GM23338 (cell line): ENCODE data around the gene ETNK1. TPM values are rescaled to one million over a fixed set of nuclear protein-coding genes. Genes with fewer than 3 reads are reported as not detected.

Source experiments
- ATAC-seq: fragments of 200-7000 bp; cut with Tn5 transposase; 3 replicates; pipeline ENCODE4 v1.9.1; 2020
- DNase-seq: peaks from one replicate; pipeline ENCODE4 v3.0.0-alpha.2; 2015; ENCODE audit warnings: low spot score
- H2AFZ ChIP-seq: fragments of 200-600 bp; sonication (generic); 2 replicates; pipeline ENCODE4 v1.8.0; 2016; ENCODE audit warnings: antibody characterized with exemption, mild to moderate bottlenecking, moderate library complexity
- H3F3A ChIP-seq: fragments of 200-600 bp; sonication (generic); replicated peaks from 2 replicates; pipeline ENCODE4 v1.8.0; 2017; ENCODE audit warnings: antibody characterized with exemption, mixed run types, low read depth
- H3K27ac ChIP-seq: fragments of 200-600 bp; sonication (generic); 2 replicates; pipeline ENCODE4 v1.6.1; 2016; ENCODE audit warnings: low read depth
- H3K27me3 ChIP-seq: fragments of 200-600 bp; sonication (generic); 2 replicates; pipeline ENCODE4 v1.8.0; 2016; ENCODE audit warnings: mild to moderate bottlenecking, mixed run types, moderate library complexity; ENCODE audit not compliant: insufficient read depth
- H3K36me3 ChIP-seq: fragments of 200-600 bp; sonication (generic); 2 replicates; pipeline ENCODE4 v1.8.0; 2016; ENCODE audit warnings: mild to moderate bottlenecking; ENCODE audit not compliant: insufficient read depth
- H3K4me1 ChIP-seq: fragments of 200-600 bp; sonication (generic); 2 replicates; pipeline ENCODE4 v1.8.0; 2016; ENCODE audit warnings: mild to moderate bottlenecking, moderate library complexity; ENCODE audit not compliant: insufficient read depth
- H3K4me2 ChIP-seq: fragments of 200-600 bp; sonication (generic); 2 replicates; pipeline ENCODE4 v1.7.1; 2017; ENCODE audit warnings: mixed run types
- H3K4me3 ChIP-seq: fragments of 200-600 bp; sonication (generic); 2 replicates; pipeline ENCODE4 v1.6.1; 2016; ENCODE audit warnings: mixed run types
- H3K79me2 ChIP-seq: fragments of 200-600 bp; sonication (generic); replicated peaks from 2 replicates; pipeline ENCODE4 v1.8.0; 2017; ENCODE audit warnings: mild to moderate bottlenecking; ENCODE audit not compliant: insufficient read depth
- H3K9me2 ChIP-seq: fragments of 200-600 bp; sonication (generic); 2 replicates; pipeline ENCODE4 v1.8.0; 2017; ENCODE audit not compliant: insufficient read depth
- H4K20me1 ChIP-seq: fragments of 200-600 bp; sonication (generic); replicated peaks from 2 replicates; pipeline ENCODE4 v1.8.0; 2017; ENCODE audit warnings: mild to moderate bottlenecking; ENCODE audit not compliant: insufficient read depth
- H3K27ac Mint-ChIP-seq: 2 replicates; pipeline ENCODE4 v1.8.0; 2020; ENCODE audit warnings: inconsistent platforms, mild to moderate bottlenecking, moderate library complexity, mixed read lengths
- H3K27me3 Mint-ChIP-seq: 3 replicates; pipeline ENCODE4 v1.8.0; 2022; ENCODE audit warnings: low read depth, mild to moderate bottlenecking, moderate library complexity, mixed read lengths, inconsistent platforms; ENCODE audit not compliant: insufficient read depth, poor library complexity
- H3K36me3 Mint-ChIP-seq: 3 replicates; pipeline ENCODE4 v1.8.0; 2021; ENCODE audit warnings: low read depth, mild to moderate bottlenecking, inconsistent platforms, moderate library complexity, mixed read lengths
- H3K4me1 Mint-ChIP-seq: 3 replicates; pipeline ENCODE4 v1.8.0; 2020; ENCODE audit warnings: mild to moderate bottlenecking, inconsistent platforms, mixed read lengths
- H3K4me3 Mint-ChIP-seq: 3 replicates; pipeline ENCODE4 v1.8.0; 2021; ENCODE audit warnings: moderate library complexity, mild to moderate bottlenecking, inconsistent platforms, mixed read lengths
- H3K9me3 Mint-ChIP-seq: 3 replicates; pipeline ENCODE4 v1.8.0; 2020; ENCODE audit warnings: moderate library complexity, mild to moderate bottlenecking, inconsistent platforms, mixed read lengths
- CREB1 ChIP-seq: fragments of 250-450 bp; sonication (Bioruptor Pico); IDR thresholded peaks from 2 replicates; pipeline ENCODE4 v1.5.0; 2020; ENCODE audit warnings: low read depth, mild to moderate bottlenecking, moderate library complexity
- EZH2 ChIP-seq: fragments of 200-600 bp; sonication (generic); IDR thresholded peaks from one replicate; pipeline ENCODE4 v1.8.0; 2017; ENCODE audit warnings: antibody characterized with exemption, mild to moderate bottlenecking, low read depth; ENCODE audit not compliant: unreplicated experiment
- EZH2phosphoT487 ChIP-seq: fragments of 200-600 bp; sonication (generic); IDR thresholded peaks from one replicate; pipeline ENCODE4 v1.8.1; 2018; ENCODE audit warnings: antibody characterized with exemption; ENCODE audit not compliant: unreplicated experiment
- JUNB ChIP-seq: IDR thresholded peaks from one replicate; pipeline ENCODE4 v1.6.1; 2016; ENCODE audit warnings: antibody characterized with exemption; ENCODE audit not compliant: unreplicated experiment
- POLR2AphosphoS5 ChIP-seq: IDR thresholded peaks from 2 replicates; pipeline ENCODE4 v1.6.1; 2016; ENCODE audit warnings: antibody characterized with exemption, low read depth
- STAT1 ChIP-seq: IDR thresholded peaks from one replicate; pipeline ENCODE4 v1.6.1; 2016; ENCODE audit warnings: antibody characterized with exemption; ENCODE audit not compliant: unreplicated experiment
- ZNF114 ChIP-seq: fragments of 250-450 bp; sonication (Bioruptor Pico); IDR thresholded peaks from 2 replicates; pipeline ENCODE4 v1.5.0; 2020; ENCODE audit warnings: mild to moderate bottlenecking, moderate library complexity
- ZNF462 ChIP-seq: fragments of 250-450 bp; sonication (Bioruptor Pico); IDR thresholded peaks from 2 replicates; pipeline ENCODE4 v1.5.0; 2020; ENCODE audit warnings: mild to moderate bottlenecking, moderate library complexity
- polyA plus RNA-seq: library from polyadenylated mRNA; unstranded; fragments of >200 nt; fragmentation: Nextera tagmentation; extraction: Ambion mirVana; gene quantifications from 2 replicates; pipeline ENCODE4 v1.2.1, GENCODE V29; 2016
- total RNA-seq: library from RNA; depleted of rRNA; stranded (reverse); fragments of >200 nt; shearing (Covaris generic); gene quantifications from 2 replicates; pipeline ENCODE4 v1.2.3, GENCODE V29; 2014
- TF ChIP-seq, protein P1 (sequence below): IDR thresholded peaks from 2 replicates; pipeline ENCODE4 v1.6.1; 2016; ENCODE audit warnings: antibody characterized with exemption
- TF ChIP-seq, protein P2 (sequence below): IDR thresholded peaks from one replicate; pipeline ENCODE4 v1.6.1; 2018; ENCODE audit warnings: antibody characterized with exemption; ENCODE audit not compliant: unreplicated experiment
- TF ChIP-seq, protein P3 (sequence below), 2 experiments: fragments of 200-600 bp in 1 of 2; sonication (generic) in 1 of 2; conservative IDR thresholded peaks; 2 replicates each; pipeline versions ENCODE4 v1.5.1 to v1.6.1; 2016 to 2017; ENCODE audit warnings: antibody characterized with exemption in 2 of 2, low read depth in 2 of 2, mild to moderate bottlenecking in 2 of 2, moderate library complexity in 1 of 2

Gene ETNK1
- total and polyA plus RNA-seq, 2 experiments from 2014 or later = 41.9 to 101 TPM

- TF ChIP-seq, protein P1, sequence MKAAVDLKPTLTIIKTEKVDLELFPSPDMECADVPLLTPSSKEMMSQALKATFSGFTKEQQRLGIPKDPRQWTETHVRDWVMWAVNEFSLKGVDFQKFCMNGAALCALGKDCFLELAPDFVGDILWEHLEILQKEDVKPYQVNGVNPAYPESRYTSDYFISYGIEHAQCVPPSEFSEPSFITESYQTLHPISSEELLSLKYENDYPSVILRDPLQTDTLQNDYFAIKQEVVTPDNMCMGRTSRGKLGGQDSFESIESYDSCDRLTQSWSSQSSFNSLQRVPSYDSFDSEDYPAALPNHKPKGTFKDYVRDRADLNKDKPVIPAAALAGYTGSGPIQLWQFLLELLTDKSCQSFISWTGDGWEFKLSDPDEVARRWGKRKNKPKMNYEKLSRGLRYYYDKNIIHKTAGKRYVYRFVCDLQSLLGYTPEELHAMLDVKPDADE = no peak
Observed at GRCh38 chr12:22656831-22657230, 31.9 kb downstream of the ETNK1 start (continued).

DNA sequence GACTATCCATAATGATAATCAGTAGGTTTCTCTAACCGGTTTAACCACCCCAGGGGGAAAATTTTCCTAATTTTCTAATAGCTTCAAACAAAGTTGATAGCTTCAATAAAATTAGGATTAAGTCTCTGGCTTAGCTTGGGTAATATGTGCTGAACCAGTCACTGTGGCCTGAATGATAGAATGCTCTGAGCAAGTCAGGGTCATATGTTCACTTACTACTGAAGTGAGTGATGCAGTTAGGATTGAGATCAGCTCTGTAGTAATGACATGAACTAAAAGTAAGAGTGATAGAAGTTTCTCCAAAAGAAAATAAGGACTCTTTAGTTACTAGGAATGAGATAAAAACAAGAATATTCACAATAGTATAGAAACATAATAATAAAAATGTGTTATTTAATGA lies 32.6 kb downstream of the ETNK1 start:
- Histone ChIP-seq H3K79me2 (peaks cover 48% of the 10 kb centered on the region), H2AFZ (no peak overlapping the region), H3K9me2 (no peaks in the 10 kb centered on the region), H3F3A (no peaks in the 10 kb centered on the region), H4K20me1 (peaks cover 20% of the 10 kb centered on the region; the same call in 1 of the 2 replicates), H3K27ac (no peak overlapping the region), H3K4me3 (no peak overlapping the region), H3K36me3 (peaks cover 4% of the 10 kb centered on the region; the same call in 1 of the 2 replicates), H3K4me1 (peaks cover 2% of the 10 kb centered on the region; the same call in 1 of the 2 replicates), H3K27me3 (no peaks in the 10 kb centered on the region), H3K4me2 (no peak overlapping the region)
- ATAC-seq (no peak), DNase-seq (no peak)
- no peaks in the 10 kb centered on the region for H3K9me3 Mint-ChIP-seq
- TF ChIP-seq, protein P1 = no peak
- TF ChIP-seq EZH2 (no peak), EZH2phosphoT487 (no peak), STAT1 (no peak), ZNF462 (CRISPR knock-in tag) (no peak), POLR2AphosphoS5 (no peak), JUNB (no peak), ZNF114 (no peak), CREB1 (CRISPR knock-in tag) (no peak)
- TF ChIP-seq, protein P2, sequence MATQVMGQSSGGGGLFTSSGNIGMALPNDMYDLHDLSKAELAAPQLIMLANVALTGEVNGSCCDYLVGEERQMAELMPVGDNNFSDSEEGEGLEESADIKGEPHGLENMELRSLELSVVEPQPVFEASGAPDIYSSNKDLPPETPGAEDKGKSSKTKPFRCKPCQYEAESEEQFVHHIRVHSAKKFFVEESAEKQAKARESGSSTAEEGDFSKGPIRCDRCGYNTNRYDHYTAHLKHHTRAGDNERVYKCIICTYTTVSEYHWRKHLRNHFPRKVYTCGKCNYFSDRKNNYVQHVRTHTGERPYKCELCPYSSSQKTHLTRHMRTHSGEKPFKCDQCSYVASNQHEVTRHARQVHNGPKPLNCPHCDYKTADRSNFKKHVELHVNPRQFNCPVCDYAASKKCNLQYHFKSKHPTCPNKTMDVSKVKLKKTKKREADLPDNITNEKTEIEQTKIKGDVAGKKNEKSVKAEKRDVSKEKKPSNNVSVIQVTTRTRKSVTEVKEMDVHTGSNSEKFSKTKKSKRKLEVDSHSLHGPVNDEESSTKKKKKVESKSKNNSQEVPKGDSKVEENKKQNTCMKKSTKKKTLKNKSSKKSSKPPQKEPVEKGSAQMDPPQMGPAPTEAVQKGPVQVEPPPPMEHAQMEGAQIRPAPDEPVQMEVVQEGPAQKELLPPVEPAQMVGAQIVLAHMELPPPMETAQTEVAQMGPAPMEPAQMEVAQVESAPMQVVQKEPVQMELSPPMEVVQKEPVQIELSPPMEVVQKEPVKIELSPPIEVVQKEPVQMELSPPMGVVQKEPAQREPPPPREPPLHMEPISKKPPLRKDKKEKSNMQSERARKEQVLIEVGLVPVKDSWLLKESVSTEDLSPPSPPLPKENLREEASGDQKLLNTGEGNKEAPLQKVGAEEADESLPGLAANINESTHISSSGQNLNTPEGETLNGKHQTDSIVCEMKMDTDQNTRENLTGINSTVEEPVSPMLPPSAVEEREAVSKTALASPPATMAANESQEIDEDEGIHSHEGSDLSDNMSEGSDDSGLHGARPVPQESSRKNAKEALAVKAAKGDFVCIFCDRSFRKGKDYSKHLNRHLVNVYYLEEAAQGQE = no peak
- TF ChIP-seq, protein P3, sequence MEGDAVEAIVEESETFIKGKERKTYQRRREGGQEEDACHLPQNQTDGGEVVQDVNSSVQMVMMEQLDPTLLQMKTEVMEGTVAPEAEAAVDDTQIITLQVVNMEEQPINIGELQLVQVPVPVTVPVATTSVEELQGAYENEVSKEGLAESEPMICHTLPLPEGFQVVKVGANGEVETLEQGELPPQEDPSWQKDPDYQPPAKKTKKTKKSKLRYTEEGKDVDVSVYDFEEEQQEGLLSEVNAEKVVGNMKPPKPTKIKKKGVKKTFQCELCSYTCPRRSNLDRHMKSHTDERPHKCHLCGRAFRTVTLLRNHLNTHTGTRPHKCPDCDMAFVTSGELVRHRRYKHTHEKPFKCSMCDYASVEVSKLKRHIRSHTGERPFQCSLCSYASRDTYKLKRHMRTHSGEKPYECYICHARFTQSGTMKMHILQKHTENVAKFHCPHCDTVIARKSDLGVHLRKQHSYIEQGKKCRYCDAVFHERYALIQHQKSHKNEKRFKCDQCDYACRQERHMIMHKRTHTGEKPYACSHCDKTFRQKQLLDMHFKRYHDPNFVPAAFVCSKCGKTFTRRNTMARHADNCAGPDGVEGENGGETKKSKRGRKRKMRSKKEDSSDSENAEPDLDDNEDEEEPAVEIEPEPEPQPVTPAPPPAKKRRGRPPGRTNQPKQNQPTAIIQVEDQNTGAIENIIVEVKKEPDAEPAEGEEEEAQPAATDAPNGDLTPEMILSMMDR (conservative IDR thresholded peaks at IDR 0.05; ENCODE audit: low read depth in 2 of 2) = no peak
- H3K4me1 Mint-ChIP-seq = peaks cover 18% of the 10 kb centered on the region; the same call in 2 of the 3 replicates
- H3K27me3 Mint-ChIP-seq = no peaks in the 10 kb centered on the region
- H3K4me3 Mint-ChIP-seq = no peak overlapping the region
- no peak overlapping the region for H3K27ac Mint-ChIP-seq
- H3K36me3 Mint-ChIP-seq = peaks cover 5% of the 10 kb centered on the region; the same call in 2 of the 3 replicates
